Kidney (tissue), 14 donors: ENCODE data around the gene TMEM53. TPM values are rescaled to one million over a fixed set of nuclear protein-coding genes. Genes with fewer than 3 reads are reported as not detected.
A peak's percentile ranks its signal among the peaks of the same experiment; 100 is the strongest.

Experiments used
- DNase-seq, 5 donors: peaks; one replicate each; pipeline ENCODE4 v3.0.0-alpha.2; 2013 to 2020
- FAIRE-seq: peaks from 2 replicates; lab custom pipeline; 2012; peaks lifted over from hg19 to GRCh38; lab: Jason Lieb, UNC
- H3K27ac ChIP-seq, 2 donors: one replicate each; pipeline ENCODE4 v1.7.0; 2013; ENCODE audit warnings: low read depth in 2 of 2, low read length in 2 of 2, inconsistent platforms in 1 of 2
- H3K27me3 ChIP-seq: one replicate; pipeline ENCODE4 v1.7.1; 2013; ENCODE audit warnings: low read length, inconsistent platforms; ENCODE audit not compliant: control insufficient read depth, insufficient read depth
- H3K36me3 ChIP-seq, 3 donors: one replicate each; pipeline versions ENCODE4 v1.7.0 to v1.7.1; 2013; ENCODE audit warnings: low read length in 3 of 3, control low read depth in 1 of 3, inconsistent platforms in 1 of 3; ENCODE audit not compliant: insufficient read depth in 3 of 3, control insufficient read depth in 2 of 3
- H3K4me1 ChIP-seq, 3 donors: one replicate each; pipeline versions ENCODE4 v1.7.0 to v1.7.1; 2013; ENCODE audit warnings: low read length in 3 of 3, inconsistent platforms in 1 of 3, low read depth in 1 of 3; ENCODE audit not compliant: control insufficient read depth in 2 of 3, insufficient read depth in 2 of 3
- H3K4me3 ChIP-seq, 3 donors: one replicate each; pipeline versions ENCODE4 v1.7.0 to v1.8.1; 2013; ENCODE audit warnings: low read length in 3 of 3, control low read depth in 1 of 3, inconsistent platforms in 1 of 3
- H3K9ac ChIP-seq, 3 donors: one replicate each; pipeline versions ENCODE4 v1.7.0 to v1.7.1; 2013; ENCODE audit warnings: low read length in 3 of 3, control low read depth in 1 of 3, inconsistent platforms in 1 of 3
- H3K9me3 ChIP-seq, 3 donors: one replicate each; pipeline versions ENCODE4 v1.7.0 to v1.7.1; 2013; ENCODE audit warnings: low read length in 3 of 3, control low read depth in 1 of 3, inconsistent platforms in 1 of 3; ENCODE audit not compliant: control insufficient read depth in 2 of 3, insufficient read depth in 1 of 3
- intact Hi-C: fragments of 100-400 bp; cut with DNase I; formaldehyde crosslinking; loops from one replicate; pipeline ENCODE4 v1.11.1; 2022
- polyA plus RNA-seq: library from polyadenylated mRNA; stranded (reverse); fragments of 350-450 nt; fragmentation: Illumina TruSeq; extraction: RNeasy Lipid Tissue Mini Kit (QIAGEN cat#74804); gene quantifications from one replicate; pipeline ENCODE4 v1.2.3, GENCODE V29; 2014; ENCODE audit warnings: low read depth, low replicate concordance; ENCODE audit not compliant: insufficient read depth
- total RNA-seq: library from RNA; stranded (reverse); fragmentation: NEBNext Ultra II Directional; extraction: Animal tissue kit (Norgen Biotek cat#: 25700); gene quantifications from one replicate; pipeline ENCODE4 v1.2.1, GENCODE V29; 2021
- TF ChIP-seq, protein P1 (sequence below): IDR thresholded peaks from 3 replicates; pipeline ENCODE4 v1.5.1; 2012; ENCODE audit warnings: mild to moderate bottlenecking, moderate library complexity, borderline replicate concordance; ENCODE audit not compliant: insufficient read depth; ENCODE audit errors: extremely low read depth
- donor health status: control.
- donor health status: control.
- donor health status: control.
- donor health status: control.
- donor health status: control.
- donor health status: DM: yes; HTN: yes; CAD: no.
- donor health status: Normal renal cell carcinoma (clear cell type).

The TMEM53 gene
- total and polyA plus RNA-seq, 2 donors from 2014 or later = 16.4 to 45.0 TPM

DNA sequence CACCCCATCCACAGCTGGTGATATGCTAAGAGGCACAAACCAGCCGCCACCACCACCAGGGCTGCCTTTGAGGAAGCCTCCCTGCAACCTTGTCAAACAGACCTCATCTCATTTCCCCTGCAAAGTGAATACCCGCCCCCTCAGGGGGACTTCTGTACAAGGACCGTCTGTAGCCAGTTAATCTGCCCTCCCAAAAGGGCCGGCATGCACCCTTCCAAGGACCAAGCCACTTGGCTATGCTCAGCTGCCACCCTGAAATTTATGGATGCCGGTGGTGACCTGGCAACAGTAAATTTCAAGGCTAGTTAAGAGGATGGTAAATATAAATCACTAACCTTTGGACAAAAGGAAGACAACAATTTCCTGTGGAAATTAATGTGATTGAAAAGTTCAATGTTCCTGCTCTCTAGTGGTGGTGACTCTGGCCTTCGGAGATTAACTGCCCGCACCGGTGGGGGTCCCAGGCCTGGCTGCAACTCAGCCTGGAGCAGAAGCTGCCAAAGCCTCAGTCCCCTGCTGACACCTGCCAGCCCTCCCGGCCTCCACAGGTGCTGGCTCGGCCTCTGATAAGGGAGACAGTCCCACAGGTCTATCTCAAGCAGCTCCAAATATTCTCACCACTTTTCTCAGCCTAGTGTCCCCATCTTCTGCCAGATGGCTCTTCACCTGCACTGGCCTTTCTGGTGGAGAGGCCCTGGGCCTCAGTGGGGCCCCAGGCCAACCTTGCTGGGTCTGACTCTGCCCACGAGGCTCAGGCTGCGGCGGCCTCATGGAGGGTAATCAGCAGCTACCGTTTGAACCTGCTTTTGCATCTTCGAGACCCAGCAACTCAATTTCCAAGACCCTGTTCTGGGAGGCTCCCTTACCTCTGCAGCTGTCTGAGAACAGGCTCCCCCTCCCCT lies 12.2 kb downstream of the TMEM53 start:
- Histone ChIP-seq H3K36me3 (peaks cover 0 to 4% (median 1%) of the 10 kb centered on the region in 3 donors), H3K9ac (no peak overlapping the region), H3K4me1 (peaks cover 0 to 10% (median 2%) of the 10 kb centered on the region in 3 donors), H3K27me3 (no peaks in the 10 kb centered on the region), H3K4me3 (no peak overlapping the region), H3K9me3 (no peaks in the 10 kb centered on the region), H3K27ac (peak overlapping the region in 1 of 2 donors; percentile 11)
- TF ChIP-seq, protein P1, sequence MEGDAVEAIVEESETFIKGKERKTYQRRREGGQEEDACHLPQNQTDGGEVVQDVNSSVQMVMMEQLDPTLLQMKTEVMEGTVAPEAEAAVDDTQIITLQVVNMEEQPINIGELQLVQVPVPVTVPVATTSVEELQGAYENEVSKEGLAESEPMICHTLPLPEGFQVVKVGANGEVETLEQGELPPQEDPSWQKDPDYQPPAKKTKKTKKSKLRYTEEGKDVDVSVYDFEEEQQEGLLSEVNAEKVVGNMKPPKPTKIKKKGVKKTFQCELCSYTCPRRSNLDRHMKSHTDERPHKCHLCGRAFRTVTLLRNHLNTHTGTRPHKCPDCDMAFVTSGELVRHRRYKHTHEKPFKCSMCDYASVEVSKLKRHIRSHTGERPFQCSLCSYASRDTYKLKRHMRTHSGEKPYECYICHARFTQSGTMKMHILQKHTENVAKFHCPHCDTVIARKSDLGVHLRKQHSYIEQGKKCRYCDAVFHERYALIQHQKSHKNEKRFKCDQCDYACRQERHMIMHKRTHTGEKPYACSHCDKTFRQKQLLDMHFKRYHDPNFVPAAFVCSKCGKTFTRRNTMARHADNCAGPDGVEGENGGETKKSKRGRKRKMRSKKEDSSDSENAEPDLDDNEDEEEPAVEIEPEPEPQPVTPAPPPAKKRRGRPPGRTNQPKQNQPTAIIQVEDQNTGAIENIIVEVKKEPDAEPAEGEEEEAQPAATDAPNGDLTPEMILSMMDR = no peak
- FAIRE-seq = no peak
- DNase-seq = peak in 4 of 5 donors; percentile 77 to 83 (median 82)
- intact Hi-C loops = no loop called here

GRCh38 chr1:44660176-44660575 lies 14.1 kb downstream of the TMEM53 start:
- peak overlapping the region in 1 of 3 donors; percentile 67 for H3K9ac ChIP-seq
- H3K27me3 ChIP-seq = no peaks in the 10 kb centered on the region
- H3K36me3 ChIP-seq = peaks cover 0 to 8% (median 3%) of the 10 kb centered on the region in 3 donors
- TF ChIP-seq, protein P1 = no peak
- H3K4me1 ChIP-seq = peaks cover 0 to 10% (median 2%) of the 10 kb centered on the region in 3 donors
- peak overlapping the region; percentile 2 to 74 for H3K27ac ChIP-seq
- FAIRE-seq (no peak), DNase-seq (peak in 2 of 5 donors; percentile 34 to 91)
- H3K4me3 ChIP-seq = no peak overlapping the region
- intact Hi-C loops = no loop called here
- H3K9me3 ChIP-seq = no peaks in the 10 kb centered on the region

- FAIRE-seq (no peak), DNase-seq (no peak)
- TF ChIP-seq, protein P1 = no peak
- peaks cover 0 to 10% (median 3%) of the 10 kb centered on the region in 3 donors for H3K36me3 ChIP-seq
- no peaks in the 10 kb centered on the region for H3K9me3 ChIP-seq
- no peaks in the 10 kb centered on the region for H3K27me3 ChIP-seq
- peaks cover 0 to 10% (median 2%) of the 10 kb centered on the region in 3 donors for H3K4me1 ChIP-seq
- intact Hi-C loops = no loop called here
- H3K4me3 ChIP-seq = no peak overlapping the region
- peak overlapping the region in 1 of 2 donors; percentile 43 for H3K27ac ChIP-seq
- H3K9ac ChIP-seq = peak overlapping the region in 1 of 3 donors; percentile 67
Measured at GRCh38 chr1:44659566-44659965, 14.7 kb downstream of the TMEM53 start.
